Fibroblast of lung (primary cell): ENCODE results near the gene OTOP2.

Experiments used
- EZH2 ChIP-seq: IDR thresholded peaks from 2 replicates; pipeline ENCODE4 v1.5.1; 2012; ENCODE audit warnings: low read length, control low read depth, mild to moderate bottlenecking; ENCODE audit errors: missing control alignments
- TF ChIP-seq, protein P1 (sequence below), 2 donors: IDR thresholded peaks in 1 of 2; conservative IDR thresholded peaks in 1 of 2; 1 replicate in 1 of 2; 2 replicates in 1 of 2; pipeline ENCODE4 v1.5.1; 2011 to 2012; ENCODE audit warnings: low read length in 2 of 2, control low read depth in 1 of 2, inconsistent platforms in 1 of 2, low read depth in 1 of 2, mild to moderate bottlenecking in 1 of 2

DNA sequence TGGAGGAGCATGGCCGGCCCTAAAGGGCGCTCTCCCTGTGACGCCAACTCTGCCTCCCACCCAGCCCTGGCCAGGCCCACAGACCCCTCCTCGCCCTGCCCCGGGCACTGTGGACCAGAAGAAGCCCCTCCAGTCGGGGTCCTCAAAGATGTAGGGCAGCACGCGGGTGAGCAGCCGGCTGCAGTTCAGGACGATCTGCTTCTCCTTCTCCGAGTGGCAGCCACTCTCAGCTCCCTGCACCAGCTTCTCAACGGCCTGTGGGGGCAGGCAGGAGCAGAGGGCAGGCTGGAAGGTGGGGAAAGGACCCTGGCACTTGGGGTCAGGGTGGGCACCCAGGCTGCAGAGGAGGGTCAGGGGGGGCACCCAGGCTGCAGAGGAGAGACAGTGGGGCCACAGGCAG, 39.6 kb downstream of the OTOP2 start:
- TF ChIP-seq, protein P1, sequence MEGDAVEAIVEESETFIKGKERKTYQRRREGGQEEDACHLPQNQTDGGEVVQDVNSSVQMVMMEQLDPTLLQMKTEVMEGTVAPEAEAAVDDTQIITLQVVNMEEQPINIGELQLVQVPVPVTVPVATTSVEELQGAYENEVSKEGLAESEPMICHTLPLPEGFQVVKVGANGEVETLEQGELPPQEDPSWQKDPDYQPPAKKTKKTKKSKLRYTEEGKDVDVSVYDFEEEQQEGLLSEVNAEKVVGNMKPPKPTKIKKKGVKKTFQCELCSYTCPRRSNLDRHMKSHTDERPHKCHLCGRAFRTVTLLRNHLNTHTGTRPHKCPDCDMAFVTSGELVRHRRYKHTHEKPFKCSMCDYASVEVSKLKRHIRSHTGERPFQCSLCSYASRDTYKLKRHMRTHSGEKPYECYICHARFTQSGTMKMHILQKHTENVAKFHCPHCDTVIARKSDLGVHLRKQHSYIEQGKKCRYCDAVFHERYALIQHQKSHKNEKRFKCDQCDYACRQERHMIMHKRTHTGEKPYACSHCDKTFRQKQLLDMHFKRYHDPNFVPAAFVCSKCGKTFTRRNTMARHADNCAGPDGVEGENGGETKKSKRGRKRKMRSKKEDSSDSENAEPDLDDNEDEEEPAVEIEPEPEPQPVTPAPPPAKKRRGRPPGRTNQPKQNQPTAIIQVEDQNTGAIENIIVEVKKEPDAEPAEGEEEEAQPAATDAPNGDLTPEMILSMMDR (conservative IDR thresholded peaks at IDR 0.05 in 1 of 2, IDR thresholded peaks at IDR 0.05 in 1 of 2; ENCODE audit: low read depth in 1 of 2, low read length in 2 of 2), result peak in 1 of 2 donors; percentile 7
- no peak for TF ChIP-seq EZH2
